GM18870 (cell line): ENCODE data around the gene LYPD6B.

Source experiments
- ATAC-seq: cut with Tn5 transposase; IDR thresholded peaks from one replicate; pipeline ENCODE4 v1.9.1; 2021; ENCODE audit warnings: moderate library complexity; ENCODE audit not compliant: unreplicated experiment

LYPD6B gene

DNA sequence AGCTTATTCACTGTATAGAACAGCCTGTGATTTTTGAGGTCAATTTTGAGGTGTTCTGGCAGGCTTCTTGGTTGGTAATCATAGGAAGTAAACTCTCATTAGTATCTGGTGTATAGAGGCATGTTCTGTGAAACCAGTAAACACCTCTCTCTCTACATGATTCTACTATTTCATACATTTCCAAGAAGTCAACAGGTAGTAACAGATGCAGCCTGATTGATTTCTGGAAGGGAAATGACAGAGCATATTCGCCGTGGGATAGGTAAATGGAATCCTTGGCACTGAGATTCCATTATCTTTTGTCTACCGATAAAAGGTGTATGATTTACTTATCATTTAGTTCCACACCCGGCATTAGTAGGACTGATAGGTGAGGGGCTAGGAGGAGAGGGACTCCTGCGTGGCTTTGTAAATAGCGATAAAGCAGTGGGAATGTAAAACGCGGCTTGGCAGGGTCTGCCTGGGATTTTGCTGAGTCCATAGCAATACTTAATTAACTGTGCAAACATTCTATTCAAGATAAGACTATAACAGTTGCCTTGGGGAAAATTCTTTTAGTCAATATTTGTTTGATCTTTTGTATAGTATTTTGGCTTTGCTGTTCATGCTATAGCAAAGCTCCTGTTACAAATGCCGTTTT, 32.3 kb downstream of the LYPD6B start:
- no peak for ATAC-seq

DNA sequence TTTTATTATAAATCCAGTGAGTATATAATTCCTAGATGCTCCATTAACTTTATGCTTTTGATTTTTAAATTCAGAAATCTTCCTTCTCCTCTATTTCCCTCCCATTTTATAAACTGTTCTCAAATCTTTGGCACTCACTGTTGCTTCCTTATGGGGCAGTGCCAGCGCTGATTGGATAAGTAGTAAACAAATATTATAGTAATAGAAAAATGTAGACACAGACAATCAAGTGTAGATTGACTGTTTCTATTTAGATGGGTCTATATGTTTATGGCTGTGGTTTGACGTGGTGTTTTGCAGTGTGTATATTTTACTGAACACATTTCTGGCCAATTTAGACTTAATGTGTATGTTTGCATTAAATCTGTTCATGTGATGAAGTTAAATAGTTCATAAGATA, 36.6 kb downstream of the LYPD6B start:
- ATAC-seq, result no peak

DNA sequence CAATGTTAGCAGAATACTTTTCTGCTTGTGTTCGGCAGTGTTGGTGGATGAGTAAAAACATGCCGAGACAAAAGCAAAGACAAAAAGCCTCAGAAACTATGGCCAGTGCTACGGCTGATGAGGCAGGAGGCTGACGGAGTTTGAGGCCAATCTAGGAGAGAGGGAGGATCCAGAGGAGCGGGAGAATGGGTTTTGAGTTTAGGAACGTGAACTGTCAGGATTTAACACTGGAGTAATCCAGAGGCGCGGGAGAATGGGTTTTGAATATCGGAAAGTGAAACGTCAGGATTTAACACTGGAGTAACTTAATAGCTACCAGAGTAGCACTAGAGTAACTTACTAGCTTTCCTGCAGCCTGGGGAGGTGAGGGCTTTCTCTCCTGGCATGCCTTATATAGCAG, 37.4 kb downstream of the LYPD6B start:
- no peak for ATAC-seq

DNA sequence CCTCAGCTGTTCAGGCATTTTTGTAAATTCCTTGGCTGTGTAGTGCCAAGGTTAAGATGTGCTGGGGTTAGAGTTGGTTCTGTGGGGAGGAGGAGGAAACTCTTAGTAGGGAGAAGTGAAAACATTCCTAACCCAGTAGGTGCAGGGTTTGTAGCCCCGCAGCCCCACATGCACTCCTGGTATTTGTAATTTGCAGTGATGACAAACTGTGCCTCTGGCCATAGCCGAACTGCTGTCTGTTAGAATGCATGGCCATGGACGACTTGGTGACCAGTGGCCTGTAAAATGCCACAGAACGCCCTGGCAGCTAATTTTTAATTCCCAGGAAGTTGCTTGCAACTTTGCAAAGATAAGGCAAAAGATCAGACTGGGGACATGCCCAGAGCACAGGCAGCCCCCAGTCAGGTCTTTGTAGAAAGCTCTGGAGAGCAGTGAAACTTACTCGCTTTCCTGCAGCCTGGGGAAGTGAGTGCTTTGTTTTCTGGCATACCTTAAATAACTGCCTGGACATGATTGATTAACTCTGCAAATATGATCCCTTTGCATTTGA, 38.4 kb downstream of the LYPD6B start:
- ATAC-seq, result no peak

DNA sequence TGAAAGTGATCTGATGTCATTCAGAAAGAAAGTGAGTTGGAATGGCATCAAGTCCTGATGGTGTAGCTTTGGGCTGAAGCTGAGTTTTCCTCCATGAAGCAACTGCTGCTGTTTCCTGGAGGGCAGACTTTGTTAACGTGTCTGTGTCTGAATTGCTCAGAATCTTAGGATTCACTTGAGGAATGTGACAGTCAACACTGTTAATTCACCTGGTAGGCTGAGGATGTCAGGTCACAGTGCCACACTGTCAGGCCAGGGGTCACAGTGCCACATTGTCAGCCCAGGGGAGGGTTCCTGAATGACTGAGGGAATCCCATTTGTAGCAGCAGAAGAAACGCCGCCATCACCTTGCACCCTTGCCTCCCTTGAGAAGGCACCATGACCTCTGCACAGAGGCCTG, 39.4 kb downstream of the LYPD6B start:
- ATAC-seq, result no peak

DNA sequence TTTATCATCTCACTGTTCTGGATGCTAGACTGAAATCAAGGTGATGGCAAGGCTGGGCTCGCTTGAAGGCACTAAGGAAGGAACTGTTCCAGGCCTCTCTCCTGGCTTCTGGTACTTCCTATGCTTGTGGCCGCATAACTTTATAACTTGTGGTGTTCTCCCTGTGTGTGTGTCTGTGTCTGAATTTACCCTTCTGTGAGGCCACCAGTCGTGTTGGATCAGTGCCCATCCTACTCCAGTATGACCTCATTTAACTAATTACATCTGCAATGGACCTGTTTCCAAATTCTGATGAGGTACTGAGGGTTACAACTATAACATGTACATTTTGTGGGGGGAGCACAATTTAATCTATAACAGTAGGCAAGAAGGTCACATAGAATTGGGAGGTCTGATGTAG, 41.6 kb downstream of the LYPD6B start:
- no peak for ATAC-seq

DNA sequence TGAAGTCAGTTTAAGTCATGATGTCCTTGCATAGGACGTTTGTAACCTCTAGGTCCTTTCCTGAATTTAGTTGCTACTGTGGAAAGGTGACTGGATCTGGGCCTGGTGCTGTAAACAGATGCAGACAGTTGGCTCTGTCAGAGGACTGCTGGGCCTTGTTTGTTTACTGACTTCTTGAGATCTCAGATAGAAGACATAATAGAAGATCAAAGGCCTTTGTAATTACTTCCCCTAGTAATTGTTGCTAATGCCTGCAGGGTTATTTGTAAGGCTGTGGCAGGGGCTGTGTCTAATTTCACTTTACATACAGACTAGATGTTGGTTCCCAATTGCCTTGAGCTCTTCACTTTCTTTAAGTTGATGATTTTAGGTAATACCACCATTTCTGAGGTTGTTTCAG, 42.5 kb downstream of the LYPD6B start:
- no peak for ATAC-seq

DNA sequence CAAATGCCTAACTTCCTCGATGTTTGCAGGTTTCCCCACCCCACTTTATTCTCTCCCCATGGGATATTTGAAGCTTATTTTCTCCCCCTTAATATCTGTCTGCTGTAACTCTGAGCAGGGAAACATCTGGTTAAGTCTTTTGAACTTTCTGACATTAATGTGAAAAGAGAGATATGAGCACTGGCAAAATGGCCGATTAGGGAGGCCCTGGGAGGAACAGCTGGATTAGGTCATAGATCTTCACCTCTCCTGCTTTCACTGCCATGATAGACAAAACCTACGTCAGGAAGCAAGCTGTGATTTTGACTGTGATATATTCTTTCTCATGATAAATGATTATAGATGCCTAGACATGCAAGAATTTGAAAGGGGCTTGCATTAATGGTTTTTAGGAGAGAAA, 43.6 kb downstream of the LYPD6B start:
- no peak for ATAC-seq

DNA sequence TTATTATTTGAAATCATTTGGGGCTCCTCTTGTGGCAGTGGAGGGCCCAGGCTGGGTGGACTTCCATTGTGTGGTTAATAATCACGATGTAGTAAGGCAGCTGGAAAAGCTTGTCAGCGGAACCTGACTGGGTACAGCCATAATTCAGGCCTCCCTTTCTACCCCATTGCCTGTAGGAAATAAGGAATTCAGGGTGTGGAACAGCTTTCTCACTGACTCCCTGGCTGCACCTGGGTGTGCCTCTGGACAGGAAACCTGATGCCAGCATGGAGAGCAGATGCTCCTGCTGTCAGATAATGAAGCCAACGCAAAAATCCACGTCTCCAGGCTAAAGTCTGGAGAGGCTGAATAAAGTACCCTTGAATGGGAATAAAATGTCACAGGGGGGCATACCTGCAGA, 44.2 kb downstream of the LYPD6B start:
- no peak for ATAC-seq

DNA sequence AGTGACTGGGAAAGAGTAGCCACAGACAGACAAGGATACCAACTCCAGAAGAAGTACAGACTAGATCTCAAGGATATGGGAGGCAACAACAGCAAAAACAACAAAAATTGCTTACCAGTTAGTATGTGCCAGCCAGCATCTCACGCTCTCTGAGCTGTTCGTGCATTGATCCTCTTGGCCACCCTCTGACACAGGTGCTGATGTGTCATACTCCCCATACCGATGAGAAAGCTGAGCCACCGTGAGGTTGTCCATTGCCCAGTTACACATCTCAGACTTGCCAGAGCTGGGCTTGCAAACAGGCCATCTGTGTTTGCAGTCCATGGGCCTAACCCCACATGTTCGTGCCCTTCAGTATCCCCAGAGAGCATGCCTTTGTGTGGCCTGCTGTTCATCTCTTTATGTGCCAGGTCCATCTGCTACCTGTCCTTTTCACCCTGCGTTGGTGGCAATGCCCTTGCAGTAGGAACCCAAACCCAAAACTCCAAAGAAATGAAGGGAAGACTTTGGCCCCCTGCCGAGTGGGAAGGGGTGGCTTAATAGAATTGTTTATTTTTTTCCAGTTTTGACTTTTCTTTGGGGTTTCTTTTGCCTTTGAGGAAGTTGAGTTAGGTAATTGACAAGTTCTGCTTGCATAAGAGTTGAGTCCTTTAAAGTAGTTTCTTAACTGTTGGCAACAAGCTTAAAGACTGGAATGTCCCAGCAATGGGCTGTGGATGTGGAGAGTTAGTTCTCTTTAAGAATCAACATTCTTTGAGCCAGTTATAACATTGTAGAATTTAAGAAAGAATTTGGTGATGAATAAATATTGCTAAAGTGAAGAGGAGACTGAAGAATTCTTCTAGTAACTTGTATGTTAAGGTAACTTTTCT, 46.7 kb downstream of the LYPD6B start:
- no peak for ATAC-seq

DNA sequence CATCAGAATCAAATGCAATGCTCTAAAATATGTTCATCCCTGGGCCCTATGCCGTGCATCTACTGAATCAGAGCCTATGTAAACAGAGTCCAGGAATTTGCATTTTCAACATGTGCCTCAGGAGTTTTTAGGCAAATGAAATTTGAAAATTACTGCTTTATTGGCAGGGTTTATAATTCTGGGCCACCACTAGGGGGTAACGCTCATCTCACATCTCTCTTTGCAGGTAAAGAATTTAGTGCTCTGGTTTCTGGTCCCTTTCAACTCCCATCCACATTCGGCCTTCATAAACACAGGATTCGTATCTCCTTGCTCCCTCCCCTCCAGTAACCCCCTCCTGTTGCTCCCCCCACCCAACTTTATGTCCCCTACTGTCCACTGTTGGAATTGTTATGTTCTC, 49.3 kb downstream of the LYPD6B start:
- ATAC-seq, result no peak

DNA sequence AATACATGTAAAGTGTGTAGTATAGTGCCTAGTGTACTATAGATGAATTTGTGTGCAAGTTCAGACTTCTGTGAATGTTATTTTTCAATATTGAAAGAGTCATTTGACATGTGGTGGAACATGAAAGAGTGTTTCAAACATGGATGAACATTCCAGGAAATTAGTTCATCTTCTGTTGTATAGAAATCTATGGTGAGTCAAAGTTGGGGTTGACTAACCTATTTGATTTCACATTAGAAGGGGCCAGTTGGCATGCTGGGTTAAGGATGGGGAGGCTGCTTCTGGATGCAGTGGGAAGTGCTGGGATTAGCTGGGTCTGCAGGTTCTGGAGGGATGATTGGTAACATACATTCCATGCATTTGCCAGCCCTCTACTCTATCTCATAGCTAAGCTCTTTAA, 50.6 kb downstream of the LYPD6B start:
- ATAC-seq, result no peak

DNA sequence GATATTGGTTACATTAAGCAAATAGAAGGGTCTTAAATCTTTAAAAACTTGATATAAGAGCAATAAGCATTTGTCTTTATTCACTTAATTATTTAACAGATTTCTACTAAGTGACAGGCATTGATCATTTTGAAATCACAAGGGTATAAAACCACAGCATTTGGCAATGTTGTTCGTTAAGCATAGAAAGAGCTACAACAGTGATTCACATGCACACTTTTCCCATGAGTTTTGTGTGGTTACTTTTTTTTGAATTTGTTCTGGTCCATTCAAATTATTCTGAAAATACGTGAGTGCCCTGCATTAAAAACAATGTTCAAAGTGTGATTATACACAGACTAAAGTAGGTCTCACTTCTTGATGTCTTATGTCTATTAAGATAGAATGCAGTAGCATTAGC, 52.2 kb downstream of the LYPD6B start:
- ATAC-seq, result no peak

DNA sequence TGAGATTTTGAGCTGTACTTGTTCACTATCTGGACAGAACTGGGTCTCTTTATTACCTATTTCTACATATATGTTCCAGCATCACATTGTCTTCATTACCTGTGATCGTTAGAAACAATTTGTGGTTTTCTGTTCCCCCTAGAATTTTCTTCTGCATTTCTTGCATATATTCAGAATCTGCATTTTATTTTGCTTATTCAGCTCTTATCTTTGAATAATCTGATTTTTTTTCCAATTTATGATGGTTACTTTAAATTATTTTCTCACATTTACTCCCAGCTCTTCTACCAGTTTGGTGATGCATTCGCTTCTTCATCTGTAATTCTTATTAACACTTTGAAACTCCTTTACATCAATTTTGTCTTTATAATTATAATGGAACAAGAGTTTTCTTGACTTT, 55.1 kb downstream of the LYPD6B start:
- no peak for ATAC-seq

DNA sequence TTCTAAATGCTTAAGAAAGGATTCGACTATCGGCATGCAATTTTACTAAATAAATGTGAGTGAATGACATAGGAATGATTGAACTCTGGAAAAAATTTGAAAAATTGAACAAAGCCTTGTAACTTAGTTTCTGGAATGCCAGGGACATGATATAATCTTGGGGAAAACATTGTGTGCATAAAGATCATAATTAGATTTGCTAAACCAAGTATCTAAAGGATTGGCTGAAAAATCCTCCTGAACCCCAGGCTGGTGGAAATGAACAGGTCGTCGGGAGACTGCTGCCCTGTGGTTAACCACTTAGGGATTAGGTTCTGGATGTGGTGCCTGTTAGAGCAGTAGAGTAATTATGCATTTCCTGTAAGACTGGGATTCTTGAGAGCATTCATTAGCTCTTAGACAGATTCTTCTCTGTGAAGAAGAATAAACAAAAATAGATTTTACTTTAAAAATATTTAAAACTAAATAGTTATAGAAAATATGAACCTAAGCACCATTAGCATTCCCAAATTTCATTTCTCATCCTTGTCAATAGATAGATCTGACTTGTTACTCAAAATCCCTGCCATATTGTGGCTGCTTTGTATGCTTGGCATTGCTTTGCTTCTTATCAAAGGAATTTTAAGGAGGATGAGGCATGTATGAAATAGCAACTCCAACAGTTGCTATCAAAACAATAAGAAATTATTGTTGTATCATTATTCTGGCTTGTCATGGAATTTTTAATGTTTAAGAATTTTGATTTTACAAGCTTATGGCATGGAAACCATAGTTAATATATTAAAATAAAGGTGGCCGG, 55.9 kb downstream of the LYPD6B start:
- no peak for ATAC-seq

DNA sequence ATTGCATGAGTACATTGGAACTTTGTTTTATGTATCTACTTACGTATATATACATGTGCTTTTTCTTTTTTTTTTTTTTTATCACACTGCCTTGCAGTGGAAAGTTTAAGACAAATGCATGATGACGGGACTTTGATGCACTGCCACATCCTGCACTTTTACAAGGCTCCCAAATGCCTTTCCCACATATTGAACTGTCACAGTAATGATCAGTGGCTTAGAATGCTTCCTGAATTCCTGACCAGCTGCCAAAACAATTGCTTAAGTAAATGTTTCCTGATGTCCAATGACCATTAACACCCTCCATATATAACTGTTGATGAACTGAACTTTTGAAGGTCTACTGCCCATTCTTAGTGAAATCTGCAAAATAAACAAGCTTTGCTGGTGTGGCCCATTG, 60.2 kb downstream of the LYPD6B start:
- ATAC-seq, result no peak

DNA sequence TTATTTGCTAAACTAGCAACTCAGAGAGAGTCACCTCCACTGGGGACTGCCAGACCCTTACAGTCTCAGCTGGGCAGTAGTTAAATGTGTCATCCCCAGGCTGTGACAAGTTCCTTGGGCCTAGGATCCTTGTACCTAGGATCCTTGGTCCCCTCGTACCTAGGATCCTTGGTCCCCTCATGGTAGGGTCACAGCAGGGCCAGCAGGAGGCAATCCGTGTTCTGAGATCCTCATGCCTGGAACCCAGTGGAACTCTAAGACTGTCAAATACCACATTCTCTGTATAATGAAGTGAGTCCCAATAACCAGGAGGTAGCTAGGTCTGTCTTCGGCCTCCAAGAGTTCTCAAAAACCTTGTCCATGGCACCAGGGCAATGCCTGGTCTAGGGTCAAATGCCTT, 60.8 kb downstream of the LYPD6B start:
- ATAC-seq, result no peak

DNA sequence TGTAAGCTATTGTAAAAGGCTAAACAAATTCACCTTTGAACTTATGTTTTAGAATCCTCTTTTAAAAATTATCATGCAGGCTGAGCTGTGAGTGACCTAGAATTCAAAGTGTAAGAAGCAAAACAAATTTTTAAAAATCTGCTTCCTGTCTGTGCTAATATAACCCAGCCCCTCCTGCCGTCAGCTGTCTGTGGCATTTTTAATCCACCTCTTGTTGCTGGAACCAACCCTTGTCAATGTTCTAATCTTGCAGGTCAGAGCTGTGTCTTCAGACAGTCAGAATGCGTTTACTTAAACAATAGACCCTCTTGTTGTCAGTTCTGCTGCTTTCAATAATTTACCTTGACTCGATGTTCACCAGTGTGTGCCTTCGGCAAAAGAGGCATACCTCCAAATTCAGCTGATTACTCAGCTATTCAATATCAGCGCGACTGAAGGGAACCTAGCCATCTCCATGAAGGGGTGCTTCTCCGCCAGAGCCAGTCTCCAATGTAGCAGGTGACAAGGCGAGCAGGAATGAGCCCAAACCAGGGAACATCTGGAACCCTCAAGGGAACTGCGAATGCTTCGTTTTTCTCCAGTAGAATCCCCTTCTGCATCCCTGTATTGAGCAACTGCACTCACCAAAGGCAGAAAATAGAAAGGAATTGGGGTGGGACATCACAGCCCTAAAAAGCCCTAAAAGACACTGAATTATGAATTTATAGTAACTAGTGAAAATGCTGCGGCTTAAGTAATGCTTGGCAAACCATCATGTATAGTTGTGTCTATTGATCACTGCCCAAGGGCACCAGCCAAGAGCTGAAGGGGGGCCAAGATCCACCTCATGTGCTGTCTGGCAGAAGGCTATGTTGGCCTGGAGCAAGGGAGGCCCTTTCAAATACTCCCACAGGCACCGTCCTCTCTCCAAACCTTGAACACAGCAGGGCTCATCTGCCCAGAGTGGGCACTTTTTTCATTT, 62.5 kb downstream of the LYPD6B start:
- no peak for ATAC-seq

DNA sequence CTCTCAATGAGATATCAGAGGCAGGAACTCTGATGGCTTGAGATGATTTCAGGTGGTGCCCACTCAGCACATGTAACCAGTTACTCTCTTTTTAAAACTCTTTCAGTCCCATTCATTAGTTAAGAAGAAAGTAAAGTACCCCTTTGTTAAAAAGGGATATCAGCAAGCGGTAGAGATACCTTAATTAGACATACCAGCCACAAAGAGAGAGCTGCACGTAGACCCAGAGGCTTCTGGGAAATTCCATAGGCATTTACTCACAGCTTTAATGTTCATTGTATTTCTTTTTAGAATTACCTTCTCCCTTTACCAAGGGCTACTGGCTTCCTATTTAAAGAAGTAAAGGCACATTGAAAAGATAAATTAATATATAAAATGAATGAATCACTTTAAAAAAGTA, 63.3 kb downstream of the LYPD6B start:
- no peak for ATAC-seq

DNA sequence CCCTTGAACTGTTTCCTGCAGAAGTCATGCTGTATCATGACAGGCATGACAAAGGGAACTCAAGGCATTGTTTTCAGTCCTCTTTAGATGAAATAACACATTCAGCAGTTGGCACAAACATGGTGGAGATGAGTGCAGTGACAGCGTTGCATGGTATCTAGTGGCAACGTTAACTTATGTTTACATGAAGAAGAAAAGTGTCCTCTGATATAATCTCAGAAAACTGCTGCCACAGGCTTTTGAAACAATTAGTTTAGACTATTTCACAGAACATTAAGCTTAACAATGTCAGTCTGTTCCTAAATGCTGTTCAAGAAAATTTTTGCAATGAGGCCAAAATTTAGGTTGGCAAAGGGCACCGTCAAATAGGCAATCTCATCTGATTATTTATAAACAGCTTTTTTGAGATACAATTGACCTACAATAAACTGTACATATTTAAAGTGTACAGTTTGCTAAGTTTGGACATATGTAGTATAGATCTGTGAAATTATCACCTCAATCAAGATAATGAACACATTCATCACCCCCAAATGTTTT, 64.7 kb downstream of the LYPD6B start:
- ATAC-seq, result no peak
